NCI-H187 treated with DMSO at 0.1 percent for 48 hours (cell line): Measurements from ENCODE around the gene TEX19.
"Not testable (repeated sequence)": the region's sequence is repeated elsewhere in the genome, so short reads cannot be mapped to it uniquely, and the experiment has no call there.

Experiments used
- DNase-seq: peaks from one replicate; lab custom pipeline; 2025; lab: John Stamatoyannopoulos, UW

The TEX19 gene

DNA sequence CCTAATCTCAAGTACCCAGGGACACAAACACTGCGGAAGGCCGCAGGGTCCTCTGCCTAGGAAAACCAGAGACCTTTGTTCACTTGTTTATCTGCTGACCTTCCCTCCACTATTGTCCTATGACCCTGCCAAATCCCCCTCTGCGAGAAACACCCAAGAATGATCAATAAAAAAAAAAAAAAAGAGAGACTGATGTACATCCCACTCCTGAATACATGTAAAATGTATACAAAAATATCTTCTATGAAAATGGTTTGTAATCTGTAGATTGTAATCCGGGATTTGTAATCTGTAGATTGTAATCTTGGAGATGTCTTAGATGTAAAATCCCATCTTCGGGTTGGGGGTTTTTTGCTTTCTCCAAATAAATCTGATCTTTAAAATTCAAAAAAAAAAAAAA, 18.2 kb downstream of the TEX19 start:
- not testable (repeated sequence) for DNase-seq

DNA sequence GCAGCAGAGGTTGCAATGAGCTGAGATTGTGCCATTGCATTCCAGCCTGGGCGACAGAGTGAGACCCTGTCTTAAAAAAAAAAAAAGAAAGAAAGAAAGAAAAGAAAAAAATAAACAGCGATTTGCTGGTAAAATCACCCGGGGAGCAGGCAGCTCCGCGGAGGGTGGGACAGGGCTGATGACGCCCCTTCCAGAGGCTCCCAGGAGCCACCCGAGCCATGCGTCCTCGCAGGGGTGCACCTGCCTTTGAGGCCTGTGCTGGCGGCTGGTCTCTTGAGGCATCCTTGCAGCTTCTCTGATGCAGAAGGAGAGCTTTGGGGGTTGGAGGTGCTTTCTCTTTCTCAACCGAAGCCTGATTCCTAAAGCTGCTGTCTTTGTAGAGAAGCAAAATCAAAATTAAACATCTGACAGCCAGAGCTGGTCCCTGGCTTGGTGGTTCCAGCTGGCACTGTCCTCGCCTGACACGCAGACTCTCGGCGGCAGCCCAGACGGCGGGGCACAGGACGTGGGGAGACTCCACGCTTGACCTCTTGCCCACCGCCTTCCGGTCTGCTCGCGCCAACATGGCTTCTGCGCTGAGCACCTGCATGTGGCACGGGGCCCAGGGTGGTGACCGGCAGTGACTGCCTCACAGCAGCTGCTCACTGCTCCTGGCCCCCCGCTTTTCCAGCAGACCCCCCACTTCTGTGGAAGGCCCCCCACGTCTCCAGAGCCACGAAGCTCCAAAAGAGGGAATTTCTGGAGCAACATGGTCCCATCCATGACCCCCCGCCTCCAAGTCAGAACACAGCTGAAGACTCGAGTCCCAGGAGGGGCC, 19.1 kb downstream of the TEX19 start:
- DNase-seq = no peak

DNA sequence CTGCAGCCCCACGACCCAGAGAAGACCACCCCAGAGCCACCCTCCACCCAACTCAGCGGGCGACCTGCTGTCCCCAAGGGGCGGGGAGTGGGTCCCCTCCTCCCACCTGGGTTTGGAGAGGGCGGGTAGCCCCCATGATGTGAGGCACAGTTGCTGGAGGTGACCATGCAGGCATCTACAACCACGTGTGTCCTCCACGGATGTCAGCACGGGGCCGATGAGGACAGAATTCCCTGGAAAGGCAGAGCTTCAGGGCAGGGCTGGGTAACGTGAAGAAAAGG, 19.6 kb downstream of the TEX19 start:
- DNase-seq = no peak

DNA sequence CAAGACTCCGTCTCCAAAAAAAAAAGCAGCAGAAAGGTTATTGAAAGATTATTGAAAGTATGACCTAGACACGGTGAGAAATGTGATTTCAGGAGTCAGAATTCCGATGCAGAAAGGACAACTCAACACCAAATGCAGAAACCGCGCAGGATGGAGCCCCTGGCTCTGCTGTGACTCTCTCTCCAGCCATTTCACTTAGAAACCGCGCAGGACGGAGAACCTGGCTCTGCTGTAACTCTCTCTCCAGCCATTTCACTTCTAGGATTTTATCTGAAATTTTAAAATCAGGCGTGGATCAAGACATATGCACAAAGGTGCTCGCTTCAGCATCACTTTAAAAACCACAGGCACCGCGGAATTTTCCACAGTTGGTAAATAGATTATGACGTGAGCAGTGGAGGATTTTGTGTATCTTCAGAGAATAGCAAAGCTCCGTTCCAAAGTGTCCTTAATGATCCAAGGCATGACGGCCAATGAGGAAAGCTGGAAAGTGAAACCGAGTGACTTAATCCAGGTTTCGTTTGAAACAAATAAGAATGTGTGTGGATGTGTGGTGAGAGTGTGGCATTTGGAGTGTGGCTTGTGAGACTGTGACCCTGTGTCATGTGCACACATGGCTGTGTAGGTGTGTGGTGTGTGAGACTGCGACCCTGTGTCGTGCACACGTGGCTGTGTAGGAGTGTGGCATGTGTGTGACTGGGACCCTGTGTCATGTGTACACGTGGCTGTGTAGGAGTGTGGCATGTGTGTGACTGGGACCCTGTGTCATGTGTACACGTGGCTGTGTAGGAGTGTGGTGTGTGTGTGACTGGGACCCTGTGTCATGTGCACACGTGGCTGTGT, 22.0 kb downstream of the TEX19 start:
- DNase-seq = no peak

DNA sequence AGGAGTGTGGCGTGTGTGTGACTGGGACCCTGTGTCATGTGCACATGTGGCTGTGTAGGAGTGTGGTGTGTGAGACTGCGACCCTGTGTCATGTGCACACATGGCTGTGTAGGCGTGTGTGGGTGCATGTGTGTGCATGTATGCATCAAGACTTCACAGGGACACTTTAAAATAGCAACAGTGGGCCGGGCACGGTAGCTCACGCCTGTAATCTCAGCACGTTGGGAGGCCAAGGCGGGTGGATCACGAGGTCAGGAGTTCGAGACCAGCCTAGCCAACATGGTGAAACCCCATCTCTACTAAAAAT, 22.6 kb downstream of the TEX19 start:
- not testable (repeated sequence) for DNase-seq

DNA sequence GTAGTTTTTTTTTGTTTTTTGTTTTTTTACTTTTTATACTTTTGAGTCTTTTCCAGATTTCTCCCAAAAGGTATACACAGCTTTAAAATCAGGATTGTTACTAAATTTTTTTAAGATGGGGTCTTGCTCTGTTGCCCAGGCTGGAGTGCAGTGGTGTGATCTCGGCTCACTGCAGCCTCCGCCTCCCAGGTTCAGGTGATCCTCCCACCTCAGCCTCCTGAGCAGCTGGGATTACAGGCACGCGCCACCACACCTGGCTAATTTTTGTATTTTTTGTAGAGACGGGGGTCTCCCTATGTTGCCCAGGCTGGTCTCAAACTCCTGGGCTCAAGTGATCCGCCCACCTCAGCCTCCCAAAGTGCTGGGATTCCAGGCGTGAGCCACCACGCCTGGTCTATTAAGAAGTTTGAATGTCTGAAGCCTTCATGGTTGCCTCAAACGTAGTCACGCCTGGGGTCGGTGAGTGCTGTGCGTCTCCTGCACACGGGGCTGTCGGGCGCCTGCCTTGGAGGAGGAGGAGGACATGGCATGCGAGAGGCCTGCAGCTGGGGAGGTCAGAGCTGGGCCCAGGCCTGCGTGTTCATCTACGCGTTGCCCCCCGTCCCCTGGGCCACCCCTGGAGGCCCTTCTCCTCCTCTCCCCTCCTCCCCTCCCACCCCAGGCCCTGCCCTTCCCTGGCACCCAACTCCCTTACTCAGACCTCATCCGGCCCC, 23.3 kb downstream of the TEX19 start:
- DNase-seq = not testable (repeated sequence)

DNA sequence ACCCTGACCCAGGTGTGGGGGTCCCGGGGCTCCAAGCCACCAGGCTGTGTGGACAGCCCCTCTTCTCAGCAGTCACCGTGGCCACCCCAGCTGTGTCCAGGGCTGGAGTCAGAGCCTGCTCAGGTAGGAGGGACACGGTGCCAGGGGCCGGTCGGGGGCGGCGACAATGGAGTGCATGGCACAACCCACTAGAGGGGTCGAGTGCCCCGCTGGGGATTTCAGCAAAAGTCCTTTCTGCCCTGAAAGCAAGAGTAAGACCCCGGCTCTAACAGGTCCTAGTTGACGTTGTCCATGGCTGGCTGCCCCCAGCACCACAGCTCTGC, 23.8 kb downstream of the TEX19 start:
- no peak for DNase-seq

DNA sequence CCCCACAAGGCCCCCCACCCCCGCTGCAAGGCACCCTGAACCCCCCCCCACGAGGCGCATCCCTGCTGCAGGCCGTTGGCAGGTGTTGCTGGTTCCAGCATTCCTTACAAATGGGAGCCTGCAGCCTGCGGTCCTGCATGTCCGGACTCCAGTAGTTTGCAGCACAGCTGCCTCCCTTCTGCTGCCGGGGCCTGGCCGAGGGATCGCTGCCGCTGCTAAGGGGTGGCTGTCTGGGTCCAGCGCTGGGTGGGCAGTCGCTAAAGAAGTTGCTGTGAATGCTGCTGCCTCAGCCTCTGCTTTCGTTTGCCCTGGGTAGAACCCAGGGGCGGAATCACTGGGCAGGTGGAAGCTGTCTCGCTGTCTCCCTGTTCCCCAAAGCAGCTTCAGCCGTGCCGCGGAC, 24.4 kb downstream of the TEX19 start:
- DNase-seq = no peak

DNA sequence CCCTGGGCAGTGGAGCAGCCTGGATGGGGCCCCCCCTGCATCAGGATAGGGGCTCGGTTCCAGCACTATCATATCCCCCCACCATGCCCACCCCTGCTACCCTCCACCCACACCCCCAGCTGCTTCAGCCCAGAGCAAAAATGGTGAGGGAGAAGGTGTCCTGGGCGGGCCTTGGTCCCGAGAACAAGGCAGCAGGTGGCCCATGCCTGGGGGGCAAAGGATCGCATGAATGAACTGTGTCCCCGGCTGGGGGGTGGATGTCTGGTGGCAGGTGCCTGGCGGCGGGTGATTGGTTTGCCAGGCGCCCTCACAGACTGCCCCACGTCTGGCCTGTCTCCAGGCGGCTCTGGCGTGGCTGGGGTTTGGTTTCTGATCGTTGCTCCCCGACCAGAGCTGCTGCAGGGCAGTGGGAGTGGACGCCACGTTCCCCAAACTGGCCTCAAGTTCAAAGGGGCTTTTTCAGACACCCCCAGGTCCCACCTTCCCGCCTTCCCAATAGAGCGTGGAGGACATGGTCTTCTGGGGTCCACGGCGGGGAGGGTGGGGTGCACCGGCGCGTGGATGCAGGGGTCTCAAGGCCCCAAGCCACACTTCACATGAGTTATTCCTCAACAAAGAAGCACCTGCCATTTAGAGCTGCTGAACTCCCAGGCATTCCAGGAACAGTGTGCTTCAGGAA, 25.1 kb downstream of the TEX19 start:
- DNase-seq = no peak

DNA sequence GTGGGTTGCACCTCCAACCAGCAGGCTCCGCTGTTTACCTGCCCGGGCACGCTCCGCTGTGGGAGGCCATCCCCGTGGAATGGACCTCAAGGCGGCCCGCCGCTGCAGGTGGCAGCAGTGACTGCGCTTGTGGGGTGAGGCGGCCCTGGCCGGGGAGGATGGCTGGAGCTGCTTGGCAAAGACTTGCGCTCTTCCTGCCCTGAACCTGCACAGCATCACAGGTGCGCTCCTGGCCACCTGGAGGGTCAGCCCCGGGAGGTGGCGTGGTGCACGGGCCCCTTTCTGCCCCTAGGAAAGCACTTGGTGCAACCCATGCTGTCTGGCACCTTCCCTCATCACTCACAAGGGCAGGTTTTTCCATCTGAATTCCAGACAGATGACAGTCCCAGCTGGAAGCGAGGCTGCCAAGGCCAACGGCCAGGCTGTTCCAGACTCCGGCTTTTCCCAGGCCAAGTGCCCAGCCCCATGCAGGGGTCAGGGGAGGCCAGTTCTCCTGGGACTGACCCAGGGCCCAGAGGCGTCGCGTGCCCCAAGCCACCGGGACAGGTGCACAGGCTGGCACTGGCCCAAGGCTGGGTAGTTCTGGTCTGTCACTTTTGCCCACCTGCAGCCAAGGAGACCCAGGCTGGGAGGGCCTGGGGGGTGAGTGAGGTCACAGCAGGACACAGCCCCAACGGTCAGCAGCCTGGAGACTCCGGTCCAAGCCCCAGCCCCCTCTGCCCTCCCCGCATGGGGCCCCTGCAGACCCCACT, 25.9 kb downstream of the TEX19 start:
- peak; percentile 26 for DNase-seq

DNA sequence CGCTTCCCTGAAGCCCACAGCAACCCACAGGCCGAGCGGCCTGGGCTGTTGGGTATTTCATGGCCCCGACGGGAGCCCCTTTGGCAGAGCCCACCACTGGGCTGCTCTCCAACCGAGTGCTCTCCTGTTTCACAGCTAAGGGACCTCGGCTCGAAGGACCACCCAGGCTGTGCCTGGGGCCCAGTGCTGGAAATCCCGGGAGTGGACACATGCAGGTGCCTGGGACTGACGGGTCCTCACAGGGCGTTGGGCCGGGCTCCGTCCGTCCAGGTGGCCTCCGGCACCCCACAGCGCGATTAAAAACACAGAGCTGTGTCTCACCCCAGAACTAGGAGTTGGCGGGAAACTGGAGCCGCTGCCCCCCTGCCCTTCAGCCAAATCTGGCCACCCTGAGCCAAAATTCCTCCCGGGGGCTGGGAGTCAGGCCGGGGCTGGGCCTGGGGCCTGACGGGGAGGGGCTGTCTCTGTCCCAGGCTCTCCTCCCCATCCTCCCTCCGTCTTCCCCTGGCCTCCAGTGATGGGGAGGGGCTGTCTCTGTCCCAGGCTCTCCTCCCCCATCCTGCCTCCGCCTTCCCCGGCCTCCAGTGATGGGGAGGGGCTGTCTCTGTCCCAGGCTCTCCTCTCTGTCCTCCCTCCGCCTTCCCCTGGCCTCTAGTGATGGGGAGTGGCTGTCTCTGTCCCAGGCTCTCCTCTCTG, 26.7 kb downstream of the TEX19 start:
- no peak for DNase-seq

DNA sequence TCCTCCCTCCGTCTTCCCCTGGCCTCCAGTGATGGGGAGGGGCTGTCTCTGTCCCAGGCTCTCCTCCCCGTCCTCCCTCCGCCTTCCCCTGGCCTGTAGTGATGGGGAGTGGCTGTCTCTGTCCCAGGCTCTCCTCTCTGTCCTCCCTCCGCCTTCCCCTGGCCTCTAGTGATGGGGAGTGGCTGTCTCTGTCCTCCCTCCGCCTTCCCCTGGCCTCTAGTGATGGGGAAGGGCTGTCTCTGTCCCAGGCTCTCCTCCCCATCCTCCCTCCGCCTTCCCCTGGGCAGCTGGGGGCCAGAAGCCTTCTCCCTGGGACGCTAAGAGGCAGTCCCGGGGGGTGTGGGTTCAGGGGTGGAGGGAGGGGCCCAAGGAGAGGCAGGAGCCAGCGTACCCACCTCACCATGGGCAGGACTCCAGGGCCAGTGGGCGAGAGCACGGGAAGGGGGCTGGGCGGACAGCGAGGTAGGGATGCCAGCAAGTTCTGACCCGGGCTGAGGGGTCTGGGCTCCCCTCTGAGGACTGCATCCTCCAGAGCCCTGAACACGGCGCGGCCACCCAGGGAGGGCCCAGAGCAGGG, 27.3 kb downstream of the TEX19 start:
- no peak for DNase-seq

DNA sequence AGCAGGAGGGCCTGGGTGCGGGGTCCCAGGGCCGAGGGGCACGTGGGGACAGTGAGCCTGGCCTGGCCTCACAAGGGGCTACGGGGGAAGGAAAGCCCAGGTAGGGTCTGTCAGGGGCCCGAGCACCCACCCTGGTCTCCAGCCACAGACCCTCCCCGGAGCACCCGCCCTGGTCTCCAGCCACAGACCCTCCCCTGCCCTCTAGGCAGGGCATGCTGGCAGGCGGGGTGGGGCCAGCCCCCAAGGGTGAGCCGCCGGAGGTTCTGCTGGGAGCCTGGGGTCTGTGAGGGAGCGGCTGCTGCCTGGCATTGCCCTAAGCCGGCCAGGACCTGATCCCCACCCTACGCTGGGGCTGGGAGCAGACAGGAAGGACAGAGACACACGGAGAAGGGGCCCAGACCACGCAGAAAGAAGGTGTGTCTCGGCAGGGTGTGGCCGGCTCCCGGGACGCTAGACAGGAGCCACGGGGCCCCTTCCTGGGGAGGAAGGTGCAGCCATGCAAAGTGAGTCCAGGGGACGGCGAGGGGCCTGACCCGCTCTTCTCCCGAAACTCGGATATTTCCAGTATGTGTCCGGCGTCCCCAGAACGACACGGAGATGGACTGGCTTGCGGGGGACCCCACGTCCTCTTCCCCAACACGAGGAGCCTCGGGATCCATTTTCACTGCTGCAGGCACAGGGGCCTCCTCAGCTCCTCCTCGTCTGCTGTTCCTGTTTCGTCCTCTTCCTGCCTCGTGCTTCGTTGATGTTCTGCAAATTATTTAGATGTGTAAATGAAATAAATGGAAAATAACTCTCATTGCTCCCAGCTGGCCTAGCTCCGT, 28.0 kb downstream of the TEX19 start:
- DNase-seq = no peak

DNA sequence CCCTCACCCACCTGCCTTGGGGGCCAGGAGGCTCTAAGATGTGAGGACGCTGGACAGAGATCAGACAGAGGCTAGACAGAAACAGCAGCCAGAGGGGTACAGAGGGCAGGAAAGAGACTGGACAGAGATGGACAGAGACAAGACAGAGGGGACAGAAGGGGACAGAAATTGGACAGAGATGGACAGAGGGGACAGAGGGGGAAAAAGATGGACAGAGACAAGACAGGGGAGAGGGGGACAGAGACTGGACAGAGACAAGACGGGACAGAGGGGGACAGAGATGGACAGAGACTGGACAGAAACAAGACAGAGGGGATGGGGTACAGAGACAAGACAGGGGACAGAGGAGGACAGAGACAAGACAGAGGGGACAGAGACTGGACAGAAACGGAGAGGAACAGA, 28.7 kb downstream of the TEX19 start:
- no peak for DNase-seq

DNA sequence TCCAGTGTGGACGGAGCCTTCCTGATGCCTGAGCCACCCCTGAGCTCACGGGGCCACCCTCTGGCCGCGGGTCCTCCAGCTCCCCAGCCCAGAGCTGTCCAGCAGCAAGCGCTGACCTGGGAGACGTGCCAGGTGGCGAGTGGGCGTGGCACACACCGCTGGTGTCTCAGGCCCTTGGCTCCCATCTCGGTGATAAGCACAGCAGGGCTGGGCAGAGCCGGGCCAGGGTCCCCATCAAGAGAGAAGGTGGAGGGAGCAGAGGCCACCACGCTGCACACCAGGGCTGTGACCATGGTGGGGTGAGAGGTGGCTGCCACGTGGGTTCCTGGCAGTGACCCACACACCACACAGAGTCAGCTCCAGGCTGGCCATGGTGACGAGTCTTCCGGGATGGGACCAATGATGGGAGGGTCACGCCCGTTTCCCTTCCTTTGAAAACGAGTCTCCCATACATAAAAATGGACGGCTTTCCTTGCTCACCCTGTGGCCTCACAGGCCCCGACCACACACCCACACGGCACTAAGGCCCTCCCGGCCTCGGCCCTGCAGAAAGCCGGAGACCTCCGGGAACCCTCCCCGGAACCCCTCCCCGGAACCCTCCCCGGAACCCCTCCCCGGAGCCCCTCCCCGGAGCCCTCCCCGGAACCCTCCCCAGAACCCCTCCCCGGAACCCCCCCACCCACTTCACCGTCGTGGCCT, 29.3 kb downstream of the TEX19 start:
- no peak for DNase-seq

DNA sequence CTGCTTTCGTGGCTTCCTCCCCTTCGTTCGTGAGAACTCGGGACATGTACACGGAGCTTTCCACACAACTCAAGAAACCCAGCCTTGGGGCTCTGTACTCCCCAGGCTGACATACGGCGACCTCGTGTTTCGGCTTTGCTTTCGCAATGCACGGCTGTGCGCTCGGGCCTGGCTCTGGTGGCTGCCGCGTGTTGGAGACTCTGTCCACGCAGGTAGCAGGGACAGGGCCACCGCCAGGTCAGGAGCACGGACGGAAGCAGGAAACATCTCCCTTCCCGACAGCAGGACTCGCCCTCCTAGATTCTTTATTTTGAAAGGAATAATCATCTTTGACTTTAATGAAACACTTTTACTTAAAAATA, 29.9 kb downstream of the TEX19 start:
- no peak for DNase-seq

DNA sequence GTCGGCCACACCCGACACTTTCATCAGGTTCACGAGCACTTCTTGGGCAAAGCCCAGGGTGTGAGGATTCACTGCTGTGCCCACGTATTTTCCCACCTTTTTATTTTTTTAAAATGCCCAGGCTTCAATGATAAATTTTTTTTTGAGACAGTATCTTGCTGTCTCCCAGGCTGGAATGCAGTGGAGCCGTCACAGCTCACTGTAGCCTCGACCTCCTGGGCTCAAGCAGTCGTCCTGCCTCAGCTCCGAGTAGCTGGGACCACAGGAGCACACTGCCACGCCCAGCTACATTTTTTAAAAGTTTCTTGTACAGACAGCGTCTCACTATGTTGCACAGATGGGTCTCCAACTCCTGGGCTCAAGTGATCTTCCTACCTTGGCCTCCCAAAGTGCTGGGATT, 30.3 kb downstream of the TEX19 start:
- DNase-seq = no peak

DNA sequence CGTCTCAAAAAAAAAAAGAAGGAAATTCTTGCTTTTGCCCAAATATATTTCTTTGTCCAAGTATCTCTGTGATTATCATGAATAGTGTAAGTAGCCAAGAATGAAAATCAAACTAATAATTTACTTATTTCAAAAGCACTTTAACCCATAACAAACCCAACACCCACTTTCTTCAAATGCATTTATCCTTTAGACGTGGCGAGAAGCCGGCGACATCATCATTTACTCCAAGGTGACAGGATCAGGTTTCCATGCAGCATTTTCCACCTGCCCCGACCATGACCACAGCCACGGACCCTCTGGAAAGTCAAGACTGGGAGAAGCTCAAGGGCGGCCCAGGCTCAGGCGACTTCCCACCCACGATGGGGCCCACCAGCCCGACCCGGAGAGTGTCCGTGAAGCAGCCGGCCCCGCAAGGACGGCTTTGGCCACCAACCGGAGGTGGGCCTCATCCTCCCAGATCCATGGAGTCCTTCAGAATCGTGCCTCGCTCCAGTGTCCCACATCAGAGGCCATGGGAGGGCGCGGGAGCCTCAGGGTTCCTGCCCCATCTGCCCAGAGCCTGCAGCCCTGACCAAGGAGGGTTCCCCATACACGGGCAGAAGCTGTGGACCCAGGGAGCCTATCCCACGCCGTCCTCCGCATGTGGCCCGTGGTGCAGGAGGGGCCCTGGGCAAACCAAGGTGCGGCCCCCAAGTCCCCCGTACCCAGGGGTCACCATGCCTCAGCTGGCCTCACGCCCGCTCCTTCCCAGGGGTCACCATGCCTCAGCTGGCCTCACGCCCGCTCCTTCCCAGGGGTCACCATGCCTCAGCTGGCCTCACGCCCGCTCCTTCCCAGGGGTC, 31.2 kb downstream of the TEX19 start:
- DNase-seq = no peak
